HFFc6 (cell line): ENCODE measurements around the gene SIL1. TPM values are rescaled to one million over a fixed set of nuclear protein-coding genes. Genes with fewer than 3 reads are reported as not detected.
"Not testable (repeated sequence)": the region's sequence is repeated elsewhere in the genome, so short reads cannot be mapped to it uniquely, and the experiment has no call there.

Source experiments
- DNase-seq: peaks from one replicate; pipeline ENCODE4 v3.0.0-alpha.2; 2018
- H3K27ac Mint-ChIP-seq: 2 replicates; pipeline ENCODE4 v1.8.0; 2020; ENCODE audit warnings: mild to moderate bottlenecking, mixed read lengths
- H3K27me3 Mint-ChIP-seq: 2 replicates; pipeline ENCODE4 v1.8.0; 2021; ENCODE audit warnings: mild to moderate bottlenecking, moderate library complexity, mixed read lengths; ENCODE audit not compliant: insufficient read depth
- H3K36me3 Mint-ChIP-seq: 2 replicates; pipeline ENCODE4 v1.8.0; 2021; ENCODE audit warnings: low read depth, mixed read lengths
- H3K4me1 Mint-ChIP-seq: 2 replicates; pipeline ENCODE4 v1.8.0; 2020; ENCODE audit warnings: low read depth, mixed read lengths
- H3K4me3 Mint-ChIP-seq: 2 replicates; pipeline ENCODE4 v1.8.0; 2020; ENCODE audit warnings: mild to moderate bottlenecking, moderate library complexity, mixed read lengths
- H3K9me3 Mint-ChIP-seq: 2 replicates; pipeline ENCODE4 v1.8.0; 2020; ENCODE audit warnings: mild to moderate bottlenecking, mixed read lengths
- CTCF ChIP-seq: fragments of 200-600 bp; sonication (generic); IDR thresholded peaks from 2 replicates; pipeline ENCODE4 v1.5.0; 2021; ENCODE audit warnings: antibody characterized with exemption, mild to moderate bottlenecking
- total RNA-seq, 6 experiments: library from RNA; stranded (reverse); fragmentation: NEBNext Ultra II Directional; extraction: Animal tissue kit (Norgen Biotek cat#: 25700); gene quantifications; 2 replicates in 1 of 6; 3 replicates in 5 of 6; pipeline ENCODE4 v1.2.3, GENCODE V29; 2021

SIL1 gene
- total RNA-seq, 6 experiments from 2014 or later: 64.7 to 84.7 (median 78.7) TPM

GRCh38 chr5:139183502-139183901, 14.7 kb downstream of the SIL1 start:
- peaks cover 48% of the 10 kb centered on the region for H3K4me1 Mint-ChIP-seq
- H3K27ac Mint-ChIP-seq: no peak overlapping the region
- H3K9me3 Mint-ChIP-seq: no peaks in the 10 kb centered on the region
- no peak for DNase-seq
- no peak overlapping the region for H3K4me3 Mint-ChIP-seq
- TF ChIP-seq CTCF: no peak
- no peaks in the 10 kb centered on the region; the same call in 1 of the 2 replicates for H3K27me3 Mint-ChIP-seq
- H3K36me3 Mint-ChIP-seq: peaks cover 9% of the 10 kb centered on the region

GRCh38 chr5:139182528-139183296, 15.5 kb downstream of the SIL1 start:
- Mint-ChIP-seq H3K27me3 (peaks cover 1% of the 10 kb centered on the region; the same call in 1 of the 2 replicates), H3K4me3 (no peak overlapping the region), H3K9me3 (no peaks in the 10 kb centered on the region), H3K36me3 (peaks cover 3% of the 10 kb centered on the region; the same call in 1 of the 2 replicates), H3K27ac (no peak overlapping the region), H3K4me1 (peaks cover 53% of the 10 kb centered on the region)
- no peak for DNase-seq
- no peak for TF ChIP-seq CTCF

GRCh38 chr5:139181835-139182452, 16.2 kb downstream of the SIL1 start:
- no peak for TF ChIP-seq CTCF
- Mint-ChIP-seq H3K36me3 (no peaks in the 10 kb centered on the region), H3K9me3 (no peaks in the 10 kb centered on the region), H3K27ac (no peak overlapping the region), H3K4me3 (no peak overlapping the region), H3K27me3 (peaks cover 1% of the 10 kb centered on the region; the same call in 1 of the 2 replicates), H3K4me1 (peaks cover 52% of the 10 kb centered on the region)
- peak; percentile 10 for DNase-seq

GRCh38 chr5:139181322-139181730, 16.8 kb downstream of the SIL1 start:
- peaks cover 46% of the 10 kb centered on the region for H3K4me1 Mint-ChIP-seq
- no peak for DNase-seq
- H3K4me3 Mint-ChIP-seq: no peak overlapping the region
- H3K36me3 Mint-ChIP-seq: no peaks in the 10 kb centered on the region
- no peak overlapping the region for H3K27ac Mint-ChIP-seq
- H3K9me3 Mint-ChIP-seq: no peaks in the 10 kb centered on the region
- peaks cover 1% of the 10 kb centered on the region; the same call in 1 of the 2 replicates for H3K27me3 Mint-ChIP-seq
- no peak for TF ChIP-seq CTCF

GRCh38 chr5:139180850-139181249, 17.3 kb downstream of the SIL1 start:
- H3K4me3 Mint-ChIP-seq: no peak overlapping the region
- no peak for TF ChIP-seq CTCF
- H3K4me1 Mint-ChIP-seq: peaks cover 41% of the 10 kb centered on the region
- peaks cover 1% of the 10 kb centered on the region; the same call in 1 of the 2 replicates for H3K27me3 Mint-ChIP-seq
- no peaks in the 10 kb centered on the region for H3K36me3 Mint-ChIP-seq
- no peak for DNase-seq
- no peaks in the 10 kb centered on the region for H3K9me3 Mint-ChIP-seq
- H3K27ac Mint-ChIP-seq: no peak overlapping the region

GRCh38 chr5:139179778-139180513, 18.2 kb downstream of the SIL1 start:
- not testable (repeated sequence) for H3K4me3 Mint-ChIP-seq

More at GRCh38 chr5:139179778-139180513, 18.2 kb downstream of the SIL1 start:
- not testable (repeated sequence) for H3K9me3 Mint-ChIP-seq, H3K27ac Mint-ChIP-seq, H3K27me3 Mint-ChIP-seq, H3K36me3 Mint-ChIP-seq, DNase-seq
- H3K4me1 Mint-ChIP-seq: peaks cover 34% of the 10 kb centered on the region
